Measurements from ENCODE around the gene DSCAML1.

- no peak for TF ChIP-seq CTCF (IDR thresholded peaks at IDR 0.05)
- no peak for TF ChIP-seq POLR2A (IDR thresholded peaks at IDR 0.05)
Observed at GRCh38 chr11:117604336-117604995, 192.6 kb downstream of the DSCAML1 start.

Measured in testis (tissue), 2 donors.